AG04450 (cell line): ENCODE results near the gene CIP2A. TPM values are rescaled to one million over a fixed set of nuclear protein-coding genes. Genes with fewer than 3 reads are reported as not detected.
"Not testable (repeated sequence)": the region's sequence is repeated elsewhere in the genome, so short reads cannot be mapped to it uniquely, and the experiment has no call there.

ENCODE experiments used
- CTCF ChIA-PET: fragments of 300-600, 350-600 bp; formaldehyde crosslinking; extraction: SDS; loops from one replicate; lab custom pipeline; 2022; ENCODE audit warnings: antibody characterized with exemption, inconsistent platforms; lab: Charles Lee
- POLR2A ChIA-PET: fragments of 350-600 bp; formaldehyde crosslinking; extraction: SDS; loops from one replicate; lab custom pipeline; 2021; ENCODE audit warnings: antibody characterized with exemption, inconsistent platforms; lab: Yijun Ruan, JAX
- DNase-seq: peaks from one replicate; pipeline ENCODE4 v3.0.0-alpha.2; 2011; ENCODE audit warnings: low read depth, low spot score
- H3K27ac ChIP-seq: one replicate; pipeline ENCODE4 v1.5.1; 2012; ENCODE audit warnings: low read depth, low read length, control low read depth
- H3K27me3 ChIP-seq: one replicate; pipeline ENCODE4 v1.6.0; 2012; ENCODE audit warnings: low read length; ENCODE audit not compliant: control insufficient read depth, insufficient read depth
- H3K4me3 ChIP-seq: 2 replicates; pipeline ENCODE4 v1.5.1; 2011; ENCODE audit warnings: mild to moderate bottlenecking, low read depth, low read length, control low read depth
- H3K9me3 ChIP-seq: 2 replicates; pipeline ENCODE4 v1.5.1; 2012; ENCODE audit warnings: low read length; ENCODE audit not compliant: control insufficient read depth, insufficient read depth
- CTCF ChIP-seq: IDR thresholded peaks from 2 replicates; pipeline ENCODE4 v1.5.1; 2011; ENCODE audit warnings: low read depth, low read length, control low read depth, inconsistent platforms
- polyA minus RNA-seq: library from RNA; depleted of rRNA, polyadenylated mRNA; stranded (reverse); fragments of >200 nt; gene quantifications from 2 replicates; pipeline ENCODE4 v1.2.3, GENCODE V29; 2011; rRNA and poly(A)+ RNA removed
- polyA plus RNA-seq: library from polyadenylated mRNA; depleted of rRNA; stranded (reverse); fragments of >200 nt; gene quantifications from 2 replicates; pipeline ENCODE4 v1.2.3, GENCODE V29; 2011; rRNA removed

CIP2A gene
- polyA plus RNA-seq (5.6 and 6.2 TPM in 2 replicates), polyA minus RNA-seq (13.3 and 16.2 TPM in 2 replicates)

- DNase-seq, result peak; percentile 87
- Histone ChIP-seq H3K27me3 (no peaks in the 10 kb centered on the region), H3K4me3 (peak within 1 kb of the TSS; percentile 93), H3K9me3 (no peaks in the 10 kb centered on the region; the same call in 1 of the 2 replicates), H3K27ac (peak within 1 kb of the TSS; percentile 94)
- ChIA-PET POLR2A (interaction anchor here (0.6 to 1.4 kb wide), 3 partner anchors 14 to 103 kb away, joined by 3 to 7 read pairs (median 5); no protein-coding TSS in a partner anchor), CTCF (interaction anchor here (1.0 to 2.4 kb wide), 5 partner anchors 37 to 493 kb away, joined by 3 to 8 read pairs (median 6); no protein-coding TSS in a partner anchor)
- no peak for TF ChIP-seq CTCF
Observed at GRCh38 chr3:108589081-108589997, at the start of gene CIP2A, which contains the start of gene DZIP3. Gene CIP2A (minus strand): TSS chr3:108589438. CDS start chr3:108589375, 63 bp downstream. Gene DZIP3 (plus strand): TSS chr3:108589722. CDS start chr3:108605407, 15,685 bp downstream.

DNA sequence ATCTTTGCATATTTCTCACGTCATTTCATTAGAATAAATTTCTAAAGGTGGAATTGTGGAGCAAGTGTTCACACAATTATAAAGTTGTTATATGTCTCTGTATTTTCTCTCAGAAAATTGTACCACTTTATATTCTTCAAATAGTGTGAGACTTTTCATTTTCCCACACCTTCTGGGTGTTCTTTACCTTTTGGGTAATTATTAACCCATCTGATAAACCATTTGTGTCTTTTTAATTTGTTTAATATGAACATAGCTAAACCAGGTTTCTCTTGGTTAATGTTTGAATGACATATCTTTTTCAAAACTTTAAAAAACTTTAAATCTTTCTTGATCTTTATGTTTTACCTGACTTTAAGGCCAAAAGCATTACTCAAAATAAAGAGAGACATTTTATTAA lies 40.7 kb upstream of the CIP2A start:
- no peaks in the 10 kb centered on the region for H3K9me3 ChIP-seq
- TF ChIP-seq CTCF, result no peak
- POLR2A ChIA-PET, result no interaction called here
- DNase-seq, result no peak
- CTCF ChIA-PET, result interaction anchor here (1.0 to 1.7 kb wide), 2 partner anchors 32 to 140 kb away, joined by 3 to 5 read pairs; no protein-coding TSS in a partner anchor
- no peak overlapping the region for H3K4me3 ChIP-seq
- no peak overlapping the region for H3K27ac ChIP-seq
- no peaks in the 10 kb centered on the region for H3K27me3 ChIP-seq

GRCh38 chr3:108623504-108623903 lies 34.3 kb upstream of the CIP2A start:
- no peak for DNase-seq
- Histone ChIP-seq H3K27ac (no peak overlapping the region), H3K27me3 (no peaks in the 10 kb centered on the region), H3K4me3 (no peak overlapping the region), H3K9me3 (no peaks in the 10 kb centered on the region)
- ChIA-PET CTCF (interaction anchor here (1.0 kb wide), 2 partner anchors 39 to 290 kb away, joined by 3 to 4 read pairs; no protein-coding TSS in a partner anchor), POLR2A (no interaction called here)
- no peak for TF ChIP-seq CTCF

DNA sequence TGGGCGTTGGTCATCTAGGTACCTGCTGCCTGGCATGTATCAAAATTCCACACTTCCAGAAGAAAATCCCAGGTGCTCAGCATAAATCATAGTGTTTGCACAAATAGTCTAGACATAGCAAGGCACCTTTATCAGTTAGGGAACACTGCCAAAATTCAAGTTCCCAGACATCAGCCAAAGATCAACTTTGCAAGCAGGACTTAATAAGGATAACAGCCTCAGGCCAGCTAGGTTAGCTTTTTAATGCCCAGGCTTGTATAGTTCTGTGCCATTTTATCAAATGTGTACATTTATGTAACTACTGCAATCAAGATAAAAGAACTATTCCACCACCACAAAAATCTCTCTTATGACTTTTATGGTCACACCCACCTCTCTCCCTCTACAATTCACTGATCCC lies 31.0 kb upstream of the CIP2A start:
- POLR2A ChIA-PET, result no interaction called here

DNA sequence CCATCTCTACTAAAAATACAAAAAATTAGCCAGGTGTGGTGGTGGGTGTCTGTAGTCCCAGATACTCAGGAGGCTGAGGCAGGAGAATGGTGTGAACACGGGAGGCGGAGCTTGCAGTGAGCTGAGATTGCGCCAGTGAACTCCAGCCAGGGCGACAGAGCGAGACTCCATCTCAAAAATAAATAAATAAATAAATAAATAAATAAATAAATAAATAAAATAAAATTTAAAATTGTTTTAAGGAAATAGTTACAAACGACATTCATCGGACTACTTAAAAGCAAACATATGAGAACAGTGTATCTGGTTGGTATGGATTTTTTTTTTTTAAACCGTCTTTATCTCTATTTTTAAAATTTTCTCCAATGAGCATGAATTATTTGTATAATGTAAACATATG lies 26.9 kb upstream of the CIP2A start:
- H3K27ac ChIP-seq, POLR2A ChIA-PET, DNase-seq, H3K27me3 ChIP-seq, H3K4me3 ChIP-seq, H3K9me3 ChIP-seq, CTCF ChIA-PET: not testable (repeated sequence)

More for the DNA sequence above, 31.0 kb upstream of the CIP2A start:
- Histone ChIP-seq H3K4me3 (no peak overlapping the region), H3K9me3 (no peaks in the 10 kb centered on the region), H3K27ac (no peak overlapping the region), H3K27me3 (no peaks in the 10 kb centered on the region)
- CTCF ChIA-PET, result no interaction called here
- no peak for DNase-seq
- no peak for TF ChIP-seq CTCF
